H9 (cell line): ENCODE data around the gene OPRD1. TPM values are rescaled to one million over a fixed set of nuclear protein-coding genes. Genes with fewer than 3 reads are reported as not detected.
A peak's percentile ranks its signal among the peaks of the same experiment; 100 is the strongest.

Experiments used
- DNase-seq: peaks from one replicate; pipeline ENCODE4 v3.0.0-alpha.2; 2017
- H2AFZ ChIP-seq: one replicate; pipeline ENCODE4 v1.6.1; 2013; ENCODE audit warnings: mild to moderate bottlenecking, low read length, control low read depth, moderate library complexity
- H2AK5ac ChIP-seq: 2 replicates; pipeline ENCODE4 v1.6.1; 2013; ENCODE audit warnings: low read length, control low read depth, mixed read lengths; ENCODE audit not compliant: insufficient read length
- H2BK120ac ChIP-seq: one replicate; pipeline ENCODE4 v1.6.1; 2013; ENCODE audit warnings: low read depth, mild to moderate bottlenecking, low read length, control low read depth, inconsistent platforms; ENCODE audit not compliant: poor library complexity, severe bottlenecking
- H2BK12ac ChIP-seq: 2 replicates; pipeline ENCODE4 v1.6.1; 2013; ENCODE audit warnings: low read length, control low read depth, mixed read lengths, low read depth; ENCODE audit not compliant: insufficient read length
- H2BK15ac ChIP-seq: 2 replicates; pipeline ENCODE4 v1.6.1; 2013; ENCODE audit warnings: low read depth, low read length, control low read depth
- H2BK20ac ChIP-seq: one replicate; pipeline ENCODE4 v1.6.1; 2013; ENCODE audit warnings: low read depth, mild to moderate bottlenecking, low read length, control low read depth, inconsistent platforms; ENCODE audit not compliant: poor library complexity, severe bottlenecking
- H2BK5ac ChIP-seq: 2 replicates; pipeline ENCODE4 v1.6.1; 2013; ENCODE audit warnings: low read length, control low read depth, mixed read lengths; ENCODE audit not compliant: insufficient read length
- H3K14ac ChIP-seq: 2 replicates; pipeline ENCODE4 v1.6.1; 2013; ENCODE audit warnings: low read length, control low read depth; ENCODE audit not compliant: insufficient read depth
- H3K18ac ChIP-seq: 2 replicates; pipeline ENCODE4 v1.6.1; 2013; ENCODE audit warnings: low read depth, mild to moderate bottlenecking, mixed read lengths, low read length, control low read depth; ENCODE audit not compliant: insufficient read length
- H3K23ac ChIP-seq: 2 replicates; pipeline ENCODE4 v1.6.1; 2013; ENCODE audit warnings: low read length, control low read depth, mixed read lengths, low read depth; ENCODE audit not compliant: insufficient read length
- H3K23me2 ChIP-seq: 2 replicates; pipeline ENCODE4 v1.6.1; 2013; ENCODE audit warnings: low read depth, mild to moderate bottlenecking, mixed read lengths, low read length, control low read depth; ENCODE audit not compliant: insufficient read length, poor library complexity, severe bottlenecking
- H3K27ac ChIP-seq: 2 replicates; pipeline ENCODE4 v1.5.1; 2013; ENCODE audit warnings: low read length, control low read depth, mixed read lengths, low read depth; ENCODE audit not compliant: insufficient read length
- H3K27me3 ChIP-seq: 2 replicates; pipeline ENCODE4 v1.6.1; 2013; ENCODE audit warnings: low read length, control low read depth, inconsistent platforms; ENCODE audit not compliant: insufficient read depth
- H3K4ac ChIP-seq: 2 replicates; pipeline ENCODE4 v1.6.1; 2013; ENCODE audit warnings: low read depth, mild to moderate bottlenecking, control low read depth, inconsistent platforms, low read length, moderate library complexity
- H3K4me1 ChIP-seq: 2 replicates; pipeline ENCODE4 v1.6.1; 2013; ENCODE audit warnings: low read length, control low read depth, inconsistent platforms; ENCODE audit not compliant: insufficient read depth
- H3K4me2 ChIP-seq: 2 replicates; pipeline ENCODE4 v1.6.1; 2013; ENCODE audit warnings: low read length, control low read depth, mixed read lengths; ENCODE audit not compliant: insufficient read length, insufficient read depth
- H3K56ac ChIP-seq: 2 replicates; pipeline ENCODE4 v1.6.1; 2013; ENCODE audit warnings: low read depth, mild to moderate bottlenecking, mixed read lengths, low read length, control low read depth; ENCODE audit not compliant: insufficient read length
- H3K79me1 ChIP-seq: 2 replicates; pipeline ENCODE4 v1.6.1; 2013; ENCODE audit warnings: low read depth, mild to moderate bottlenecking, moderate library complexity, low read length, control low read depth, inconsistent platforms; ENCODE audit not compliant: insufficient read depth, poor library complexity, severe bottlenecking
- H3K79me2 ChIP-seq: 2 replicates; pipeline ENCODE4 v1.6.1; 2013; ENCODE audit warnings: low read length, control low read depth, inconsistent platforms; ENCODE audit not compliant: insufficient read depth
- H3K9ac ChIP-seq: 2 replicates; pipeline ENCODE4 v1.6.1; 2013; ENCODE audit warnings: low read length, control low read depth, mixed read lengths; ENCODE audit not compliant: insufficient read length; ENCODE audit errors: extremely low read depth
- H3K9me3 ChIP-seq: one replicate; pipeline ENCODE4 v1.6.1; 2013; ENCODE audit warnings: low read depth, low read length, inconsistent platforms; ENCODE audit not compliant: control insufficient read depth
- H3T11ph ChIP-seq: one replicate; pipeline ENCODE4 v1.6.1; 2013; ENCODE audit warnings: mild to moderate bottlenecking, low read length, control low read depth, inconsistent platforms
- H4K20me1 ChIP-seq: one replicate; pipeline ENCODE4 v1.6.1; 2013; ENCODE audit not compliant: control insufficient read depth, insufficient read length, insufficient read depth
- H4K5ac ChIP-seq: 2 replicates; pipeline ENCODE4 v1.6.1; 2013; ENCODE audit warnings: low read depth, mild to moderate bottlenecking, mixed read lengths, low read length, control low read depth; ENCODE audit not compliant: insufficient read length
- H4K8ac ChIP-seq: replicated peaks from 2 replicates; pipeline ENCODE4 v1.6.1; 2013; ENCODE audit warnings: low read length, control low read depth, mixed read lengths, low read depth; ENCODE audit not compliant: insufficient read length
- H4K91ac ChIP-seq: 2 replicates; pipeline ENCODE4 v1.6.1; 2013; ENCODE audit warnings: low read depth, mild to moderate bottlenecking, moderate library complexity, mixed read lengths, low read length, control low read depth; ENCODE audit not compliant: insufficient read length
- H3K27ac Mint-ChIP-seq, 3 experiments: 2 replicates in 2 of 3; 3 replicates in 1 of 3; pipeline ENCODE4 v1.8.0; 2020 to 2021; ENCODE audit warnings: mixed read lengths in 3 of 3, mild to moderate bottlenecking in 1 of 3, moderate library complexity in 1 of 3
- H3K27me3 Mint-ChIP-seq: 2 replicates; pipeline ENCODE4 v1.8.0; 2021; ENCODE audit warnings: low read depth, mild to moderate bottlenecking, moderate library complexity, mixed read lengths
- H3K36me3 Mint-ChIP-seq, 3 experiments: 2 replicates in 2 of 3; 3 replicates in 1 of 3; pipeline ENCODE4 v1.8.0; 2020 to 2021; ENCODE audit warnings: low read depth in 3 of 3, mixed read lengths in 3 of 3; ENCODE audit not compliant: insufficient read depth in 1 of 3
- H3K4me1 Mint-ChIP-seq, 2 experiments: 2 replicates each; pipeline ENCODE4 v1.8.0; 2020; ENCODE audit warnings: mixed read lengths in 2 of 2
- H3K4me3 Mint-ChIP-seq, 2 experiments: 2 replicates in 1 of 2; 3 replicates in 1 of 2; pipeline ENCODE4 v1.8.0; 2020 to 2021; ENCODE audit warnings: mild to moderate bottlenecking in 2 of 2, mixed read lengths in 2 of 2, moderate library complexity in 1 of 2
- H3K9me3 Mint-ChIP-seq, 2 experiments: 2 replicates in 1 of 2; 3 replicates in 1 of 2; pipeline ENCODE4 v1.8.0; 2020; ENCODE audit warnings: mild to moderate bottlenecking in 2 of 2, mixed read lengths in 2 of 2, moderate library complexity in 1 of 2
- CTCF ChIP-seq: fragments of 200-600 bp; sonication (generic); conservative IDR thresholded peaks from 3 replicates; pipeline ENCODE4 v1.8.0; 2021; ENCODE audit warnings: antibody characterized with exemption, mild to moderate bottlenecking
- WGBS: extraction: QIAGEN DNeasy Blood & Tissue Kit; methylation state at CpG from one replicate; pipeline ENCODE4 v1.1.7; 2013; ENCODE audit warnings: missing lambda C conversion rate, low lambda C conversion rate, mixed read lengths; ENCODE audit not compliant: insufficient read length; ENCODE audit errors: extremely low coverage; 5-methylcytosine and 5-hydroxymethylcytosine counted together
- total RNA-seq: library from RNA; stranded (reverse); gene quantifications from 2 replicates; pipeline ENCODE4 v1.2.1, GENCODE V29; 2021

Gene OPRD1
- total RNA-seq, 1 experiment from 2014 or later = 1.8 TPM

GRCh38 chr1:28887419-28887834, 75.5 kb downstream of the OPRD1 start:
- Mint-ChIP-seq H3K4me3 (peak overlapping the region; percentile 71 to 91), H3K27me3 (peaks cover 19% of the 10 kb centered on the region), H3K4me1 (peaks cover 40 to 42% of the 10 kb centered on the region in 2 experiments), H3K27ac (no peak overlapping the region), H3K9me3 (peaks cover 0 to 3% of the 10 kb centered on the region in 2 experiments; a peak in 1 of 5 replicates), H3K36me3 (no peaks in the 10 kb centered on the region)
- TF ChIP-seq CTCF = no peak
- Histone ChIP-seq H3K23ac (no peak overlapping the region), H4K5ac (no peak overlapping the region), H3K27me3 (no peaks in the 10 kb centered on the region), H4K91ac (no peak overlapping the region), H3K79me1 (no peaks in the 10 kb centered on the region), H4K8ac (no peak overlapping the region), H3K23me2 (peaks cover 15% of the 10 kb centered on the region), H3K4me2 (peak overlapping the region; percentile 82), H3K14ac (no peak overlapping the region), H3K4ac (no peak overlapping the region), H3K27ac (no peak overlapping the region), H2BK12ac (no peak overlapping the region), H3K9me3 (no peaks in the 10 kb centered on the region), H2AK5ac (no peak overlapping the region), H3K79me2 (no peaks in the 10 kb centered on the region), H2BK15ac (no peak overlapping the region), H4K20me1 (no peaks in the 10 kb centered on the region), H3K18ac (no peak overlapping the region), H2BK20ac (no peak overlapping the region), H2BK120ac (no peak overlapping the region), H2AFZ (no peak overlapping the region), H2BK5ac (no peak overlapping the region), H3K56ac (no peak overlapping the region), H3T11ph (no peak overlapping the region), H3K4me1 (peaks cover 16% of the 10 kb centered on the region; the same call in 1 of the 2 replicates), H3K9ac (peak overlapping the region; percentile 3)
- WGBS = no CpG with 5 or more reads among the region's 41 CpGs
- no peak for DNase-seq
